GM21381 (cell line): ENCODE measurements around the gene SLC10A4.
"Not testable (repeated sequence)": the region's sequence is repeated elsewhere in the genome, so short reads cannot be mapped to it uniquely, and the experiment has no call there.

Experiments used
- ATAC-seq: cut with Tn5 transposase; IDR thresholded peaks from one replicate; pipeline ENCODE4 v1.9.1; 2021; ENCODE audit warnings: mild to moderate bottlenecking, moderate library complexity; ENCODE audit not compliant: unreplicated experiment

The SLC10A4 gene, protein sequence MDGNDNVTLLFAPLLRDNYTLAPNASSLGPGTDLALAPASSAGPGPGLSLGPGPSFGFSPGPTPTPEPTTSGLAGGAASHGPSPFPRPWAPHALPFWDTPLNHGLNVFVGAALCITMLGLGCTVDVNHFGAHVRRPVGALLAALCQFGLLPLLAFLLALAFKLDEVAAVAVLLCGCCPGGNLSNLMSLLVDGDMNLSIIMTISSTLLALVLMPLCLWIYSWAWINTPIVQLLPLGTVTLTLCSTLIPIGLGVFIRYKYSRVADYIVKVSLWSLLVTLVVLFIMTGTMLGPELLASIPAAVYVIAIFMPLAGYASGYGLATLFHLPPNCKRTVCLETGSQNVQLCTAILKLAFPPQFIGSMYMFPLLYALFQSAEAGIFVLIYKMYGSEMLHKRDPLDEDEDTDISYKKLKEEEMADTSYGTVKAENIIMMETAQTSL

DNA sequence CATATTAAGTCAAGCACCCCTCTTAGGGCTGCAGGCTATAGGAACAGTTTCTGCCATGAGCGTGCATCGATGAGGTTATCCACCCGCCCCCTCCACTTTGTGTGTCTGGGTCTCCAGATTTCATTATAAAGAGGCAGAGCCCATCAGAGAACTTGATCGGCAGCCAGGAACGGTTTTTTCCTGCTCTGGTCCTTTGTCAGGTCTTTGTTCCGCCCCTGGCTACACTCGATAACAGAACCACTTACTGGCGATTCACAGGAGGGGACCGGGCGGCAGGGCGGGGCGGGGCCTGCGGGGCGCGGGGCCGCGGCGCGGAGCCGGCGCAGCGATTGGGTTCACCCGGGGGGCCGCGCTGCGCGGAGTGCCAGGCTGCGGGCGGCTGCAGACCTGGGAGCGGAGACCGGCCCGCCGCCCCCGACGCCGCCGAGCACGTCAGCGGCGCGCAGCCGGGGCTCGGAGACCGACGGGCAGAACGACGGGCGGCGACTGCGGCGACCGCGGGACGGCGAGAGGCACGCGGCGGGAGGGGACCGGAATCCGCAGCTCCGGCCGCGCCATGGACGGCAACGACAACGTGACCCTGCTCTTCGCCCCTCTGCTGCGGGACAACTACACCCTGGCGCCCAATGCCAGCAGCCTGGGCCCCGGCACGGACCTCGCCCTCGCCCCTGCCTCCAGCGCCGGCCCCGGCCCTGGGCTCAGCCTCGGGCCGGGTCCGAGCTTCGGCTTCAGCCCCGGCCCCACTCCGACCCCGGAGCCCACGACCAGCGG, at the start of gene SLC10A4:
SLC10A4 (plus strand) TSS at position 338 of the 771 bp plus-strand sequence; CDS start at position 557, 219 bp downstream.
- no peak for ATAC-seq

DNA sequence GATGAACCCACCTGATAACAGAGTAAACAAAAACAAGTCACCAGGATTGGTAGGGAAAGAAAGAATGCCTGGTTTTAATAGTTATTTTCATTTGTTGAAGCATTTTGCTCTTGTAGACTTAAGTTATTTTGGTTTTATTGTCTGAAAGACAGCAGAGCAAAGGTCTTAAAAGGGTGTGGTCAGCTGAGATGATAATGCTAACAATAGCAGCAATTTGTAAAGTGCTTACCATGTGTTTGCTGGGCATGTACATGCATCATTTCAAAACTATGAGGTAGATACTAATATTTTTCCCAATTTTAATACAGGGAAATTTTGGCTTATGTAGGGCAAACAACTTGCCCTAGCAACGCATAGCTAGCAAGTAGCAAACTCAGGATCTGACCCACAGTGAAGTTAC, 46.8 kb upstream of the SLC10A4 start:
- no peak for ATAC-seq

DNA sequence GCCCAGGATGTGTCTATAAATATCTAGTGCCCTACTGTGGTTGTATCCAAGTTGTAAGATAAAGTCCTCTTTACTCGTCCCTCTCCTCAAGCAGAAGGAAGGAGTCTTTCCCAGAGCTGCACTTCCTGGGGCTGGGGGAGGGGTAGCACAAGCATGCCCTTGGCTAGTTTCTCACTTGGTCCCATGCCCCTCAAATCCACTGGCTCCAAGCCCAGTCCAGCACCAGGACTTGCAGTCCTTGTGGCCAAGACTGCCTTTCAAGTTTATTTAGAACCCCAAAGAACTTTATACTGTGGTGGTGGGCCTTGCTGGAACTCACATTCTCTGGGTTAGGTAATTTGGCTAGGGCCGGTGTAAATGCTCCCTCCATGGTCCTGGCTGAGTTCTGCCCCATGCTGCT, 43.2 kb upstream of the SLC10A4 start:
- no peak for ATAC-seq

DNA sequence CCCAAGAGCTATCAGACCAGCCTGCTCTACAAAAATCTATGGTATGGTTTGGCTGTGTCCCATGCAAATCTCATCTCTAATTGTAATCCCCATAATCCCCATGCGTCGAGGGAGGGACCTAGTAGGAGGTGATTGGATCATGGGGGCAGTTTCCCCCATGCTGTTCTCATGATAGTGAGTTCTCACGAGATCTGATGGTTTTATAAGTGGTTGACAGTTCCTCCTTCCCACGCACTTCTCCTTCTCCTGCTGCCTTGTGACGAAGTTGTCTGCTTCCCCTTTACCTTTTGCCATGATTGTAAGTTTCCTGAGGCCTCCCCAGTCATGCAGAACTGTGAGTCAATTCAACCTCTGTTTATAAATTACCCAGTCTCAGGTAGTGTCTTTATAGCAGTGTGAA, 42.2 kb upstream of the SLC10A4 start:
- ATAC-seq, result not testable (repeated sequence)

DNA sequence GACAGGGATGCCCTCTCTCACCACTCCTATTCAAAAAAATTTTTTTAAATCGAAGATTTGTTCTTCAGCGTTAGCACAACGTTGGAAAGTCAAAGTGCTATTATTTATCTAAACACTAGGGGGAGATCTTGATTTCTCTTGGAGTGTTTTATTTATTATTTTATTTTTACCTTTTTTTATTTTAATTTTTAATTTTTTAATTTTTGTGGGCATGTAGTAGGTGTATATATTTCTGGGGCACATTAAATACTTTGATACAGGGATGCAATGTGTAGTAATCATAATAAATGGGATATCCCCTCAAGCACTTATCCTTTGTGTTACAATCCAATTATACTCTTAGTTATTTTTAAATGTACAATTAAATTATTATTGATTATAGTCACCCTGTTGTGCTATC, 37.4 kb upstream of the SLC10A4 start:
- no peak for ATAC-seq

DNA sequence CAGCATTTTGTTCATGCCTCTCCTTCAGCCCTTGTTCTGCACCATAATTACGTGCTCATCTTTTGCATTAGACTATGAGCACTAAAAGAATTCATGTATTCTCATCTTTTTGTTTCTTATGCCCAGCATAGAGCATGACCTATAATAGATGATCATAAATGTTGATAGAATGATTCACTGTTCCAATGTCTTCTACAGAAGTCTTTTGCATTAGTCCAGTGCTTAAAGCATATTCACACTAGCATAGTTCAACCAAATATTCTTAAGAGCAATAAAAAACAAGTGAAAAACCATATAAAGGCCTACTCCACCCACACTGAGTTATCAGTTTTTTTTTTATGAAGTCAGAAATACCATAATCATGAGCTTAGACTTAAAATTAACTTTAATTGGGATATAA, 36.5 kb upstream of the SLC10A4 start:
- no peak for ATAC-seq

DNA sequence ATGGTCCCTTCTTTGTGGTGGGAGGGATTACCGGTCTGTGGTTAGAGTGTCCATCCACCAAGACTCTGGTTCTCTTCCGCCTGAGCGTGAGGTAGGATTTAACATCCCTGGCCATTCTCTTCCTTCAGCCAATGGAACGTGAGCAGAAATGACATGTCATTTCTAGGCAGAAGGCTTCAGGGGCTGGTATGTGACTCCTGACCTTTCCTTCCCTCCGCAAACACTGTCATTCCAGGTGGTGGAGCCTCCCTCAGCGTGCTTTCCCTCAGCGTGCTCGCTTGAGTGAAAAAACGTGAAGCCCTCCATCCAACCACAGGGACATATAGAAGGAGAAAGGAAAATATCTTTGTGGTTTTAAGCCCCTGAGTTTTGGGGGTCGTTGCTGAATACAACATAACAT, 34.0 kb upstream of the SLC10A4 start:
- no peak for ATAC-seq

DNA sequence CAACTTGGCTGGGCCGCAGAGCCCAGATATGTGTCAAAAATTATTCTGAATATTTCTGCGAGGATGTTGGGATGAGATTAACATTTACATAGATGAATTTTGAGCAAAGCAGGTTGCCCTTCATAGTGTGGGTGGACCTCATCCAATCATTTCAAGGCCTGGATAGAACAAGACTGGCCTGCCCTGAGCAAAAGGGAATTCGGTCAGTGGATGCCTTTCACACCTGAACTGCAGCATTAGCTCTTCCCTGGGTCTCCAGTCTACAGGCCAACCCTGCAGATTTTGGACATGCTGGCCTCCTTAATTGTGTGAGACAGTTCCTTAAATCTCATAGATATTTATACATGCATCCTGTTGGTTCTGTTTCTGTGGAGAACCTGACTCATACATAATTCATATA, 32.4 kb upstream of the SLC10A4 start:
- ATAC-seq, result no peak

DNA sequence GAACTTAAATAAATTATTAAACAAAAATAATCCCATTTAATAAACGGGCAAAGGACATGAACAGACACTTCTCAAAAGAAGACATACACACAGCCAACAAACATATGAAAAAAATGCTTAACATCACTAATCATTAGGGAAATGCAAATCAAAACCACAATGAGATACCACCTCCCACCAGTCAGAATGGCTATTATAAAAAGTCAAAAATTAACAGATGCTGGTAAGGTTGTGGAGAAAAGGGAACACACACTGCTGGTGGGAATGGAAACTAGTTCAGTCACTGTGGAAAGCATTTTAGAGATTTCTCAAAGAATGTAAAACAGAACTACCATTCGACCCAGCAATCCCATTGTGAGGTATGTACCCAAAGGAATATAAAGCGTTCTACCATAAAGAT, 31.5 kb upstream of the SLC10A4 start:
- not testable (repeated sequence) for ATAC-seq

DNA sequence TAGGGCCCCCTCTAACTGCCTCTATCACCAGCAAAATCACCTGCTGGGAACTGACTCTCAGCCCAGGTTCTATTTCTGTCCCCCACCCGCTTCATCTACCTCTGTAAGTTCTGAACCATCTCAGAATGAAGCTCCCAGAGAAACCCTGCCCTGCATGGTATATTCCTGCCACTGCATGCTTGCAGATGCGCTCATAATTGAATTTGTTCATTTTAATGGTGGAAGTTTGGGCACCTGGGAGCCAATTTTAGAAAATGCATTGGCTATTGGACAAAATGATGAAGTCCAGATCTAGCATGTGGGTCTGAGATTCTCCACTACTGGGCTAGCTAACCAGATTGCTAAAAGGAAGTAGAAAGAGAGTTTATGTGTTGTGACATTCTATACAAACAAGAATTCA, 28.6 kb upstream of the SLC10A4 start:
- no peak for ATAC-seq

DNA sequence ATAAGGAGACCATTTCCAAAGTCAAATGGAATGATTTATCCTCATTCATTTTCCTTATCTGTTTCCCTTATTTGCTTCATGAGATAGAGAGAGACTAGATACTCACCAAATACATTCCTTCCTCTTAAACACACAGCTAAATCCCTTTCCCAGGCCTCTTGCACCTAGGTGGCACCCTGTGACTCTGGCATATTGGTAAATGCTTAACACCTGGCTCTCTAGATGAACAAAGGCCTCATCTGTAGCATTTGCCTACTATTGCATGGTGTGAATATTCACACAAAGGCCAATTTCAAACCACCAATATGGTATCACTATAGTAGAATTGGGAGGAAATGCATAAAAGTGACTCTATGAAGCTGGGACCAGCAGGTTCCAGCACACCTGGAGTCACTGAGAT, 22.1 kb upstream of the SLC10A4 start:
- ATAC-seq, result no peak

DNA sequence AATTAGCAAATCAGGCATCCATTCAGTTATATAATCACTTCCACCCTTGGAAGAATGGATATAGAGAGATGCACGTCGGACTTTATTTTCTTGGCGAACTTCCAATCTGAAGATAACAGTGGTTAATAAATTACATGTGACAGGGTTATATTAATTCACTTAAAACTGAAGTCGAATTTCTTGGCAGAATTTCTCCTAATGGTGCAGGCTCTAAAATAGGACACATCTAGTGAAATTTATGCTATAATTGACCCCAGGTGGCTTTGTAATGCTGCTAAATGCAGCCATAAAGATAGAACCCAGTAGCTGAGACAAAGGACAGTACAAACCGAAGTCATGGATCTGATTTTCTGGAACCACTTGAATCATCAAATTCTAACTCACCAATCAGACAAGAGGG, 20.8 kb upstream of the SLC10A4 start:
- no peak for ATAC-seq

DNA sequence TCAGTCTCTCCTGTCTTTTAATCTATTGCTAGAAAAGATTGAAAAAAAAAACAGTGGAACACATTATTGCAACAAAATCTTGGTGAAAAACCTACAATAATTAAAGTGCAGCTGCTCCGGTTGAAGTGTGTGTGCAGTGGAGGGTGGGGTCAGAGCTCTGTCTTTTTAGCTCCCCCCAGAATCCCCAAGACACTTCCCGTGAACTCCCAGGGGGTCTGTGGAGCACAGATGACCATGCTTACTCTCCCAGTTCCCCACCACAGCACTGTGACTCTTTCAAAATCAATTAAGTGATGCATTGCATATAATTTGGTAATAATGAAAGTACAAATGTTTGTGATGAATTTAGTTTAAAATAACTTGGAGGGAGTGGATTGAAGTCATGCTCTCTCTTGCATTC, 15.7 kb upstream of the SLC10A4 start:
- no peak for ATAC-seq

DNA sequence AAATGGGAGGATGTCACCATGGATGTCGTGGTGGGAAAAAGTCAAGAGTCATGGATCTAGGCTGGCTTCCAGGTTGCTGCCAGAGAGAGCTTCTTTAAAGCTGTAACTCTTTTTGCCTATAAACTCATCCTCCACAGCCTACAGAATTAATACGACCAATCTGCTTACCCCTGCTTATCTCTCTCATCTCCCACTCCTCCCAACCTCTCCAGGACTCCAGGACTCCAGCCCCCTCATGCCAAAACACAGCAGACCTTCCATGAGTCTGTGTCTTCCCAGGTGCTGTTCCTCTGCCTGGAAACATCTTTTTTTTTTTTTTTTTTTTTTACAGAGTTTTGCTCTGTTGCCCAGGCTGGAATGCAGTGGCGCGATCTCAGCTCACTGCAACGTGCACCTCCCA, 15.3 kb upstream of the SLC10A4 start:
- no peak for ATAC-seq

DNA sequence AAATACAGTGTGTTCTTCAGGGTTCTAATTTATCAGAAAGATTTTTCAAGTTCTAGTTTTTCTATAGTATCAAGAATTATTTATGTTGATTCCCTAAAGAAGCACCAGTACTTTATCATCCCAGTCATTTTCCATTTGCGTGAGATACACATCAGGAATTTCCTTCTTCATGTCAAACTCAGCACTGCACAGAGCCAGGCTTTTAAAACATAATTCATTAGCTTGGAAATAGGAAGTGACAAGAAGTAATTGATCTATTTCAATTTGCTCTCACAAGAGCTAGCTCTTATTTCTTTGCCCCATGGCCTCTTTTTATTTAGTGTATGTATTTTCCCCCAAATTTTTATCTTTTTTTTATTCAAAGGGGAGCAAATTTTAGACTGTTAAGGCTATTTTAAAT, 13.0 kb upstream of the SLC10A4 start:
- no peak for ATAC-seq

DNA sequence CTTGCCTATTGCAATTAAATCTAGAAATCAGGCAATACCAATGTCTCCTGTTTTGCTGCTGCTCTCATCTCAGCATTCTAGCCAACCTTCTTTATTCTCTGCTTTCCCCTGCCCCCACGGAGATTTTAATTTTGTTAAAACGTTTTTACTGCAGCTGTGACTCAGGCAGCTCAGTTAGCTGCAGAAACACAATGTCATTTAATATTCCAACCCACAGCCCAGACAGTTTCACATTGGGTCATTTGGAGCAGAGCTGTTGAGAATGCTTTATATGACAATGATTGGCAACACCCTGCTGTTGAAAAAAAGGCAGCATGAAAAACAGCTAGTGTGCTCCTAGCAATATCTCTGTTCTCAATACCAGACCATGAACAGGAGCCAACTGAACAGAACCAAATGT, 12.6 kb upstream of the SLC10A4 start:
- ATAC-seq, result no peak

DNA sequence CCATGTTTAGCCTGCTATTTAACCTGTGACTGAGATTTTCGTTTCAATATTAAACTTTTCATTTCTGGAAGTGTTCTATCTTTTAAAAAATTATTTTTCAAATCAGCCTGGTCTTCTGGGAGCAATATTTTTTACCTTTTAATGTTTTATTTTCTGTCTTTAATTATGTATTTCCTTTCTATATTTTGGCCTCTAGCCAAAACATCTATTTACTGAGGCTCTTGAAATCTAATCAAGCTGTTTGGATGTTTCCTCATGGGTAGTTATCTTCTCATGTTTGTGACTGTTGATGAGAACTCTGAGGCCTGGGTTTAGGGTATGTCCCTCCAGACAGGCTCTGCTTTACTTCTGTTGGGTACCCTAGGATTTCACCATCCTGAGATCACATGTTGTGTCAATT, 10.3 kb upstream of the SLC10A4 start:
- ATAC-seq, result no peak

DNA sequence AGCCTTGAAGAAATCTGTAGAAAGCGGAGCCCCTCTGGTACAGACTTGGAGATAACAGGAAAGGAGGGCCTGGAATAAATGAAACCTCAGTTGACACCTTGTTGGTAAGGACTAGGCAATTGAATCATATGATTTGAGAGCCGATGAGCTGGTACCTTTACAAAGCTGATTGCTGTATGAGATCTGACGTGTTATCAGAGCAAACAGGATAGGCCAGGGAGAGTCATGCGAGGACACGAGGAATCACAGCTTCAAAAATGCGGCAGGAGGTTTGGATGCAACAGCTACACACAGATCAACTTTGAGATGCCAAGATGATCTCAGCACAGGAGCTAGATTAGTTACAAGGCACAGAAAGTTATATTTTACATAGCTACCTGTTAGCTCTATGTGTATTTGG, 7.4 kb upstream of the SLC10A4 start:
- no peak for ATAC-seq

DNA sequence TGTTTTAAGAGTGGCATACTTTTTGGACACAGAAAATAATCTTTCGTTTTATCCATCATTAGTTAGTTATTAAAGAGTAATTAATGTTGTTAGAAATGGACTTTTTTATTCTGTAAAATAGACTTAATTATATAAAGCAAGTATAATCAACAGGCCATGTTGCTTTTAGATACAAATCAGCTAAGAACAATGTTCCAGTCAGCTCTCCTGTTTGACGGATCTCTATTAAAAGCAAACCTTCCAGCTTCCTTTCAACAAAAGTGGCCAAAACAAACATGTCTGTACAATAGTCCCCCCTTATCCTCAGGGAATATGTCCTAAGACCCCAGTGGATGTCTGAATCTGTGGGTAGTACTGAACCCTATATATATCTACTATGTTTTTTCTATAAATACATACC, 4.9 kb upstream of the SLC10A4 start:
- no peak for ATAC-seq

DNA sequence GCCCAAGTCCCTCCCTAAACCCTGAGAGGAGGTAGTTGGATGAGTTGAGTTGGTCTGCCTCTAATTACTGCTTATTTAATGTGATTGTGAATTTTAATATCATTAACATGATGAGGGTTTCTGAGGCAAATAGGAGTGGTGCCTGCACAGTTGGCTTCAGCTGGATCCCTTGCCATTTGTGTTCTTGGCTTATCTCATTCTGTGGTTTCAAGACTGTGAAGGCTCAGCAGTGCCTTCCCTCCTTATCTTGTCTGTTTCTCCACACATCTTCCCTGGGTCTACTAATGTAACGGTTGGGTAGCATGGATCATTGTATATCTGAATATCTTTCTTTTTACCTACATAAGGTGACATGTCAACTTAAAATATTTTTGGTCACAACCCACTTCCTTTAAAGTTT, 1.6 kb upstream of the SLC10A4 start:
- no peak for ATAC-seq

DNA sequence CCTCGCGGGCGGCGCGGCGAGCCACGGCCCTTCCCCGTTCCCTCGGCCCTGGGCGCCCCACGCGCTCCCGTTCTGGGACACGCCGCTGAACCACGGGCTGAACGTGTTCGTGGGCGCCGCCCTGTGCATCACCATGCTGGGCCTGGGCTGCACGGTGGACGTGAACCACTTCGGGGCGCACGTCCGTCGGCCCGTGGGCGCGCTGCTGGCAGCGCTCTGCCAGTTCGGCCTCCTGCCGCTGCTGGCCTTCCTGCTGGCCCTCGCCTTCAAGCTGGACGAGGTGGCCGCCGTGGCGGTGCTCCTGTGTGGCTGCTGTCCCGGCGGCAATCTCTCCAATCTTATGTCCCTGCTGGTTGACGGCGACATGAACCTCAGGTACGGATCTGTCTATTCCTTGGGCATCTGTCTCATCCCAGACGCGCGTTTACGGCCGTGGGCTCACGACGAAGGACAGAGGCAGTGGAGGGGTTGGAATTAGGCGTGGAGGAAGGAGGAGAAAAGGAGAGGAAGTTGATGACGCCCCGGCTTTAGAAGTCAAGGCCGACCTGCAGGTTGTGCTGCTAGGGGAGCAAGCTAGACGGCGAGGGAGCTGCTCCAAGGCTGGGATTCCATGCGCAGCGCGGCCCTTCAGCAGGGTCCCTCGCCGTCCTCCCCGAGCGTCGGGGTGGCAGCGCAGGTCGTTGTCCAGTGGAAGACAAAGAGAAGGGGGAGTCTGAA, 792 bp downstream of the SLC10A4 start:
- no peak for ATAC-seq
